Neural cell (in vitro differentiated cells): ENCODE data around the gene CNNM3. TPM values are rescaled to one million over a fixed set of nuclear protein-coding genes. Genes with fewer than 3 reads are reported as not detected.

Experiments used
- H2AFZ ChIP-seq: fragments of 200-600, 300-800 bp; sonication (generic), shearing (Covaris generic); 2 replicates; pipeline ENCODE4 v1.6.0; 2014; ENCODE audit warnings: low read depth, mild to moderate bottlenecking, antibody characterized with exemption, low read length, moderate library complexity
- H3F3A ChIP-seq: fragments of 200-600 bp; shearing (Covaris generic); 2 replicates; pipeline ENCODE4 v1.6.1; 2016; ENCODE audit warnings: mild to moderate bottlenecking, moderate library complexity, mixed read lengths, antibody characterized with exemption, low read length; ENCODE audit not compliant: insufficient read depth, poor library complexity, severe bottlenecking
- H3K27ac ChIP-seq: fragments of 200-600, 300-800 bp; sonication (generic), shearing (Covaris generic); 2 replicates; pipeline ENCODE4 v1.5.1; 2014; ENCODE audit warnings: mild to moderate bottlenecking, low read length, moderate library complexity
- H3K27me3 ChIP-seq: fragments of 300-800, 200-600 bp; sonication (generic), shearing (Covaris generic); 2 replicates; pipeline ENCODE4 v1.6.0; 2014; ENCODE audit warnings: mild to moderate bottlenecking, low read depth, low read length, moderate library complexity; ENCODE audit not compliant: insufficient read depth
- H3K36me3 ChIP-seq: fragments of 300-800, 200-600 bp; sonication (generic), shearing (Covaris generic); 2 replicates; pipeline ENCODE4 v1.5.1; 2014; ENCODE audit warnings: mild to moderate bottlenecking, antibody characterized with exemption, low read length, moderate library complexity; ENCODE audit not compliant: insufficient read depth
- H3K4me2 ChIP-seq: fragments of 300-800, 200-600 bp; sonication (generic), shearing (Covaris generic); 2 replicates; pipeline ENCODE4 v1.6.0; 2014; ENCODE audit warnings: mild to moderate bottlenecking, low read length
- H3K4me3 ChIP-seq: fragments of 300-800, 200-600 bp; sonication (generic), shearing (Covaris generic); 2 replicates; pipeline ENCODE4 v1.5.1; 2014; ENCODE audit warnings: mild to moderate bottlenecking, low read length, moderate library complexity
- H3K79me2 ChIP-seq: fragments of 200-600 bp; shearing (Covaris generic); replicated peaks from 2 replicates; pipeline ENCODE4 v1.6.0; 2014; ENCODE audit warnings: mild to moderate bottlenecking, low read length, moderate library complexity; ENCODE audit not compliant: insufficient read depth
- H3K9ac ChIP-seq: fragments of 300-800, 200-600 bp; sonication (generic), shearing (Covaris generic); 2 replicates; pipeline ENCODE4 v1.6.1; 2016; ENCODE audit warnings: mild to moderate bottlenecking, low read length, mixed read lengths
- H3K9me2 ChIP-seq: fragments of 200-600 bp; shearing (Covaris generic); 2 replicates; pipeline ENCODE4 v1.6.1; 2016; ENCODE audit warnings: mild to moderate bottlenecking, low read length, mixed read lengths; ENCODE audit not compliant: insufficient read depth
- H3K9me3 ChIP-seq: fragments of 200-600, 300-800 bp; sonication (generic), shearing (Covaris generic); 2 replicates; pipeline ENCODE4 v1.6.1; 2016; ENCODE audit warnings: mild to moderate bottlenecking, mixed run types, low read length, moderate library complexity, mixed read lengths
- H4K20me1 ChIP-seq: fragments of 200-600 bp; shearing (Covaris generic); 2 replicates; pipeline ENCODE4 v1.6.1; 2016; ENCODE audit warnings: mild to moderate bottlenecking, mixed run types; ENCODE audit not compliant: insufficient read depth
- CTCF ChIP-seq: fragments of 450-650 bp; IDR thresholded peaks from 2 replicates; pipeline ENCODE4 v1.5.1; 2014; ENCODE audit warnings: antibody characterized with exemption, mild to moderate bottlenecking, moderate library complexity; ENCODE audit not compliant: poor library complexity, severe bottlenecking
- EP300 ChIP-seq: fragments of 450-650 bp; conservative IDR thresholded peaks from 2 replicates; pipeline ENCODE4 v1.6.1; 2014; ENCODE audit warnings: antibody characterized with exemption, mild to moderate bottlenecking, moderate library complexity; ENCODE audit not compliant: poor library complexity, severe bottlenecking
- EZH2 ChIP-seq: fragments of 200-600, 300-800 bp; shearing (Covaris generic), sonication (generic); IDR thresholded peaks from 2 replicates; pipeline ENCODE4 v1.6.1; 2014; ENCODE audit warnings: antibody characterized with exemption, low read length, borderline replicate concordance, mild to moderate bottlenecking; ENCODE audit not compliant: insufficient read depth, poor library complexity, severe bottlenecking
- MXI1 ChIP-seq: fragments of 450-650 bp; conservative IDR thresholded peaks from 2 replicates; pipeline ENCODE4 v1.6.1; 2014; ENCODE audit warnings: antibody characterized with exemption, mild to moderate bottlenecking; ENCODE audit not compliant: poor library complexity, severe bottlenecking
- POLR2AphosphoS5 ChIP-seq: IDR thresholded peaks from 2 replicates; pipeline ENCODE4 v1.6.1; 2012
- RAD21 ChIP-seq: fragments of 450-650 bp; conservative IDR thresholded peaks from 2 replicates; pipeline ENCODE4 v1.6.1; 2014; ENCODE audit warnings: antibody characterized with exemption, mild to moderate bottlenecking, moderate library complexity
- REST ChIP-seq: IDR thresholded peaks from 2 replicates; pipeline ENCODE4 v1.6.1; 2012; ENCODE audit warnings: borderline replicate concordance
- SMC3 ChIP-seq: fragments of 450-650 bp; conservative IDR thresholded peaks from 2 replicates; pipeline ENCODE4 v1.6.1; 2014; ENCODE audit warnings: antibody characterized with exemption, mild to moderate bottlenecking, moderate library complexity; ENCODE audit not compliant: poor library complexity
- TAF1 ChIP-seq: IDR thresholded peaks from 2 replicates; pipeline ENCODE4 v1.6.1; 2012; ENCODE audit warnings: low read depth
- polyA plus RNA-seq: library from polyadenylated mRNA; depleted of rRNA; stranded (reverse); fragments of >200 nt; gene quantifications from 2 replicates; pipeline ENCODE4 v1.2.3, GENCODE V29; 2014

The CNNM3 gene
- polyA plus RNA-seq, 1 donor from 2014 or later, result 9.6 TPM

GRCh38 chr2:96801786-96802595 is 14.1 kb upstream of the CNNM3 start:
- no peak overlapping the region for H3K4me2 ChIP-seq
- H3K27ac ChIP-seq, result no peak overlapping the region
- H3K27me3 ChIP-seq, result no peaks in the 10 kb centered on the region
- H3K79me2 ChIP-seq, result no peaks in the 10 kb centered on the region
- H3K9me3 ChIP-seq, result no peaks in the 10 kb centered on the region
- no peaks in the 10 kb centered on the region for H3F3A ChIP-seq
- no peaks in the 10 kb centered on the region for H3K9me2 ChIP-seq
- H2AFZ ChIP-seq, result no peak overlapping the region
- no peaks in the 10 kb centered on the region for H3K36me3 ChIP-seq
- H3K9ac ChIP-seq, result no peak overlapping the region
- TF ChIP-seq MXI1 (no peak), REST (no peak), SMC3 (no peak), CTCF (no peak), POLR2AphosphoS5 (no peak), TAF1 (no peak), EZH2 (no peak), RAD21 (no peak), EP300 (no peak)
- no peaks in the 10 kb centered on the region for H4K20me1 ChIP-seq
- no peak overlapping the region for H3K4me3 ChIP-seq

- no peak overlapping the region for H3K27ac ChIP-seq
- H4K20me1 ChIP-seq, result no peaks in the 10 kb centered on the region
- H3K27me3 ChIP-seq, result no peaks in the 10 kb centered on the region
- TF ChIP-seq CTCF (no peak), POLR2AphosphoS5 (no peak), RAD21 (no peak), REST (no peak), TAF1 (no peak), MXI1 (no peak), EP300 (no peak), EZH2 (no peak), SMC3 (no peak)
- no peak overlapping the region for H3K9ac ChIP-seq
- H3F3A ChIP-seq, result no peaks in the 10 kb centered on the region
- H3K79me2 ChIP-seq, result no peaks in the 10 kb centered on the region
- no peak overlapping the region for H3K4me2 ChIP-seq
- no peaks in the 10 kb centered on the region for H3K36me3 ChIP-seq
- no peaks in the 10 kb centered on the region for H3K9me3 ChIP-seq
- H3K9me2 ChIP-seq, result no peaks in the 10 kb centered on the region
- H3K4me3 ChIP-seq, result no peak overlapping the region
- no peak overlapping the region for H2AFZ ChIP-seq
These were observed 13.3 kb upstream of the CNNM3 start for GRCh38 chr2:96802721-96803120.
